CD4-positive, alpha-beta T cell treated with Interleukin-4 for 4 hours (primary cell): ENCODE results near the gene CLN5.

Experiments used
- DNase-seq: peaks from one replicate; pipeline ENCODE4 v3.0.0-alpha.2; 2020

Gene CLN5

DNA sequence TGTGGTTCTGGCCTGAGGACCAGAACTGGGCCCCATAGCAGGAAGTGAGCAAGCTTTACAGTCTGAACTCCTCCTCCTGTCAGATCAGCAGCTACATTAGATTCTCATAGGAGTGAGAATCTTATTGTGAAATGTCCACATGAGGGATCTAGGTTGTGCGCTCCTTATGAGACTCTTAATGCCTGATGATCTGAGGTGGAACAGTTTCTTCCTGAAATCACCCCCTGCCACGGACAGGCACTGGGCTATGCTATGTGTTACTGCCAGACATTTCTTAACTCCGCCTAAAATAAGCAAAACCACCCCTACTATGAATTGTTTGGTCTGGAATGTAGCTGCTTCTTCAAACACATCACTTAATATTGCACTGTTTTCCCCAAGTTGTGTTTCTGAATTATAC is 30.5 kb downstream of the CLN5 start:
- DNase-seq = no peak

DNA sequence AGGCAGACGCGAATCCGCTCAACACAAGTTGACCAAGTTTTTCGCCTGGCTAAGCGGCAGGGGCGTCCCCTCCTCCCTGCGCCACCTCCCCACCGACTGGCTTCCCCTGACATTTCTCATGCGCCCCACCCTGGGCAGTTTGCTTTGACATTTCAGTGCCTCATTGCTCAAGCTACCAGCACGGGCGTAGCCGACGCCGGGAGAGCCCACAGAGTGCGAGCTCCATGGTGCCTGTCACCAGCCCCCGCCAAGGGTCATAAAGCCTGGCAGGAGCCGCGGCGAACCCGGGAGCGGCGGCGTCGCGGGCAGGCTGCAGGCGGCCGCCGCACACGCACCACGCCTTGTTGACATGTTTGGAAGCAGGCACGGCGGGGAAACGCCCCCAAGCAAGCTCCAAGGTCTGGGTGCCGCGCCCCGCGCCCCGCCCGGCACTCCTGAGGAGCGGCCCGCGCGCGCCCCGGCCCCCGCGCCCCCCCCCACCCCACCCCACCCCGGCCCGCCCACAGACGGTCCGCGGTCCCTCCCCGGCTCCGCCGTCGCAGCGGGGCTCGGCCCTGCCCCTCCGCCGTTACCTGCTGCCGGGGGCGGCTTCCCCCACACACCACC is 34.5 kb downstream of the CLN5 start:
- DNase-seq = peak; percentile 83

DNA sequence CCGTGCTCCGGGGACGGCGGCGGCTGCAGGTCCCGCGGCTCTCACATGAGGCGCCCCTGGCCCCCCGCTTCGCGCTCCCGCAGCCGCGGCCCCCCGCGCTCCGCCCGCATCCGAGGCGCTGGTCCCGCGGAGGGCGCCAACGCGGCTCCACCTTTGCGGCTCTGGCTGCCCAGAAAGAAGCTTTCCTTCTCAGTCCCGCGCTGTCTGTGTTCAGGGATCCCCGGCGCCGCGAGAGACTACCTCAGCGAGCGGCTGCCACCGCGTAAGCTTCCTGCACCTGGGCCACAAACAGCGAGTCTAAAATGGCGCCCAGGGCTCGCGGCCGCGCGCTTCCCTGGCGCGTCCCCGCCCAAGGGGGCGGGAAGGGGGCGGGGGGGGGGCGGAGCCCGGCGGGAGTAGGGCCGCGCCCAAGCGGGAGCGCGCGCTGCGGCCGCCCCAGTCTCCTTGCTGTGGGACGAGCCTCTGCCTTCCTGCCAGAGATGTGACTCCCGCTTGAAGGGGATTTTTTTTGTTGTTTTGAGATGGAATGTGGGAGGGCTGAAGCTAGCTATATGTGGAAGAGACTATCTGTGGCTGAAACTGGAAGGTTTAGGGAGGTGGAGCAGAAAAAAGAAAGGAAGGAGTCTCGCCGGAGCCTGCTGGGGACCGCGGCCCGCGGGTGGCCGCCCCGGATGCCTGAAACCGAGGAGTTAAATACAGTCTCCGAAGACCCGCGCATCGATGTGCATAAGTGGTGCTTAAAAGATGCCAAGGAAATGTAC is 35.2 kb downstream of the CLN5 start, which contains the start of gene FBXL3:
Gene FBXL3, minus strand, starts transcription at position 299 of the 761 bp plus-strand sequence. CDS start 5,299 bp downstream, outside the sequence.
- peak; percentile 85 for DNase-seq

DNA sequence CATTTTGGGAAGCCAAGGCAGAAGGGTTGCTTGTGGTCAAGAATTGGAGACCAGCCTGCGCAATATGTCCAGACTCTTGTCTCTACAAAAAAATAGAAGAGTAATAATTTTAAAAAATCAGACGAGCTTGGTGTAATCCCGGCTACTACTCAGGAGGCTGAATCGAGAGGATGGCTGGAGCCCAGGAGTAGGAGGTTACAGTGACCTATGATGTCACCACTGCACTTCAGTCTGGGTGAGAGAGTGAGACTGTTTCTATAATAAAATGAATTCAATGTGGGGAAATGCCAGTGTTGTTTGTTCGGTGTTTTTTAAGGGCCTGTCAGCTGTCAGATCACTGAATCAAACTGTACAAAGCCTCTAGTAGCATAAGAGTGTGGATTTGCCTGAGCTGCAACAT is 36.3 kb downstream of the CLN5 start:
- DNase-seq = no peak

DNA sequence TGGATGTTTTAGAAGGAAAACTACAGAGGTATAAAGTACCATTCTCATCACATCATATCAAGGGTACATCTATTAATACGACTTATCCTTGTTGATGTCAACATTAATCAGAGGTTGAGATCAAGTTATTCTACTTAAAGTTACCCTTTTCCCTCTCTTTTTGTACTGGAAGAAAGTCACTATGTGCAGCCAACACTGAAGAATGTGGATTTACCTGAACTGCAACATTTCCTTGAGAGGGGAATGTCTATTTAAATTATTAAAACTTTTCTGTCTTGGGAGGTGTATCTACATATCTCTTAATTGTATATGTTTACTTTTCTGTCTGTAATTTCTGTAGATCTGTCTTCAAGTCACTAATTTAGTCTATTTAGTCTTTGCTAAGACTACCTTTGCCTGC is 37.6 kb downstream of the CLN5 start:
- DNase-seq = no peak

DNA sequence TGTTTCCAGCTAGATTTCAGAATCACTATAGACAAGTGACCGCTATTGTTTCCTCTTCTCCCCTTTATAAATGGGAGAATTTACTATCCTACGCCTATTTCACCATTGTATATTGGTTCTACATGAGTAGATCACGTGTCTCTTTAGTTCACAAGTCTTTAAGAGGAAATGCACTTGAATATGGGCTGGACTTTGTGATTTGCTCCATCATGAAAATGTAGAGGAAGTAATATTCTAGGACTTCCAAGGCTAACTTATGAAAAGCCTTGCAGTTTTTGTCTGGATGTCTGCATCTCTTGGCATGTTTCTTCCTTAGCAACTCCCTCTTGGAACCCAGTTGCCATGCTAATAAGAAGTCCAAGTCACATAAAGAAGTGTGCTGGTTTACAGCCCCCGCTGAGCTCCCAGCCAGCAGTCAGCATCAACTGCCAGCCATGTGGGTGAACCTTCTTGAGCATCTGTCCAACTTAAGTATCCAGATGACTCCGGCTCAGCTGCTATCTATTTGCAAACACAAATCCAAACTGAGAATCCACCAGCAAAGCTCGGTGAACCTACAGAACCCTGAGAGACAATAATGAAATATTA is 39.9 kb downstream of the CLN5 start:
- no peak for DNase-seq

DNA sequence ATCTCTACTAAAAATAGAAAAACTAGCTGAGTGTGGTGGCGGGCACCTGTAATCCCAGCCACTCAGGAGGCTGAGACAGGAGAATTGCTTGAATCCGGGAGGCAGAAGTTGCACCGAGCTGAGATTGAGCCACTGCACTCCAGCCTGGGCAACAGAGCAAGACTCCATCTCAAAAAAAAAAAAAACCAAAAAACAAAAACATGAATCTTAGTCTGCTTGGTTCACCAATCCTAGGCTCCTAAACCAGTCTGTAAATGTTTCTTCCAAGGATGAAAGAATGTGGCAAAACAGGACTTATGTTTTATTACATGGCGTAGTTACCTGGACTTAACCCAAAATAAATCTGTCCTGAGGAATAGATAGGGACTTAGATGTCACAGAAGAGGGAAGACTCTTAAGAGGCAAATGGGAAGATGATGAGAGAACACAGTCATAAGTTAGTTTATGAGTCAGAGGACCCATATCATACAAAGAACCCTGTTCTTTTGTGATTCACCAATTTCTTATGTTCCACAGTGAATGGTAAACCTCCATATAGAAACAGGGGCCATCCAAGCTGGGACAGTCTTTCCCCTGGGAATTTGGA is 41.9 kb downstream of the CLN5 start:
- no peak for DNase-seq

DNA sequence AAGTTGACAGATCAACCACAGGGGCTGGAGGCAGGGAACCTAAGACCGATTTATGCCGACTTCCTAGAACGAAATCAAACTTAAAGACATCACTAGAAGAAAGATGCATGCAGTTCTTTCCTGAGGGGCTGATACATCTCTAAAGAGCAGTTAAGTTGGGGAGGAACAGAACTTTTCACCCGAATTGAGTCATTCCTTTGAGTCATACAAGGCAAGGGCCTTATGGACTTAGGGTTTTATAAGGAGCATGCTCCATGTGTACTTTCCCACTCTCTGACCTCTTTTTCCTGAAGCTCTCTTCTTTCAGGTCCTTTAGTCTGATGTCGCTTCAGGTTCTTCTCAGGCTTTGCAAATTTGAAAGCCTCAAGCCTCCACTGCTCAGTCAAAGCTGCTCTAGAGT is 43.0 kb downstream of the CLN5 start:
- DNase-seq = no peak

DNA sequence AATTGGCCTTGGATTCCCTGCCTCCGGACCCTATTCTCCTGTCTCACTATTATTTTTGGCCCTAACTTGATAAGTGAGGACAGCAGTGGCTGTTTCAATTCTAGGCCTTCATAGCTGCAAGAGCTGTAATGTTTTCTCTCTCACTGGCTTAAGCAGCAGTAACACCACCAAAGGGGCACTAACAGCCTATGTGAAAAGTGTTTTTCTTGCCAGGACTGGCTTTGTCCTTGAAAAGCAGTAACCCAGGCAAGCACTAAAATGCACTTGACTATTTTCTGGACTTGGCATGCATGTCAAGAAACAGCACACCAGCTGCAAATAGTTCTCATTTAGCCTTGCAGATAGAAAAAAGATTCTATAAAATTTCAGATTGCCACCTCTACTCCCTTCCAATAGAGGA is 44.4 kb downstream of the CLN5 start:
- DNase-seq = no peak

DNA sequence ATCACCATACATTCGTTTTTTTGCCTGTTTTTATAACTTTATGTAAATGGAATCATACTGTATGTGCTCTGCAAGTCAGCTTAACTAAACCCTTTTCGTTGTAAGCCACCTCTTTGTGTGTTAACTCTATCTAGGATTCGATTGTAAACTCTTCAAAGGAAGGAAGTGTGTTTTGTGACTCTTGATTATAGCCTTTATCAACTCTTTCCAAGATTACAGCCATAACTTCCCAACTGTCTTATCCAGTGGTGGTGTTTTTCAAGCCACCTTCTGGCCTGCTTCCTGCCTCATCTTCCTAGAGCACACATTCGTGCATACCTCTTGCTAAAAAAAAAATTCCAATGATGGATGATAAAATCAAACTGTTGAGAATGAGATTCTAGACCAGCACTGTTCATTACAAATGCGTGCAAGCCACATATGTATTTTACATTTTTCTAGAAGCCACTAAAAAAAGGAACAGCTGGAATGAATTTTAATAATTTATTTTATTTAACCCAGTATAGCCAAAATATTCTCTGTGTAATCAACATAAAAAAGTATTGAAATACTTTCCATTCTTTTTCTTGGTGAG is 47.1 kb downstream of the CLN5 start:
- DNase-seq = no peak

DNA sequence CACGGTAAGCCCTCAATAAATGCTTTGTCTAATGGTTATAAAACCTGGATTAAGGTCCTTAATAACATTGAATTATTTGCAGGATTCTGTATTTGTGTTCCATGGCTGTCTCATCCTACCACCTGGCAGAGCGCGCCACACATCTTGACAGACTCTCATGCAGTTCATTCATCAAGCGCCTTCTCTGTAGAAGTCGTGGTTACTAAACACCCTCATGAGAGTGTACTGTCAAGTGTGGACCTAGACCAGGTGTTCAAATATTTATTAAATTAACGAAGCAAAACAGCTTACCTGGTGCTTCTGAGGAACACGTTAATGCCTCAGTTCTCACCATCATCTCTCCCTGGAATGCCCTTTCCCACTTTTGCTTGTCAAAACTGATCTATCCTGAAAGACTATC is 48.2 kb downstream of the CLN5 start:
- DNase-seq = no peak

DNA sequence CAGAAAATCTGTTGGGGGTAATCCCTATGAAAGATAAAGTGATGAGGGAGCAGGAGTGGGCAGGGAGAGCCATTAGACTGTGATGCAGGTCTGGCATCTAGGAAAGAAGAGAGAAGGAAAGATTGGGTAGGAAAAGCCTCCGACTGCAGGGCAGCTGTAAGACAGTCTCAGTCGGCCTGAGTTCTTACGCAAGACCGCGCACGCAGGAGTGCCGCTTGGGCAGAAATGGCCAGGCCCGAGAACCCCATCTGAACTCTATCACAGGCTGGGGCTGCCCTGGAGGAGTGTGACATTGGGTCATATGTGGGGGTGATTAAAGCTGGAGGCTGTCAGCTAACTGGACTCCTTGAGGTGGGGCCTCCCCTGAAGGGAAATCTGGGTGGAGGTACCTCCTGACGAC is 49.0 kb downstream of the CLN5 start:
- no peak for DNase-seq

DNA sequence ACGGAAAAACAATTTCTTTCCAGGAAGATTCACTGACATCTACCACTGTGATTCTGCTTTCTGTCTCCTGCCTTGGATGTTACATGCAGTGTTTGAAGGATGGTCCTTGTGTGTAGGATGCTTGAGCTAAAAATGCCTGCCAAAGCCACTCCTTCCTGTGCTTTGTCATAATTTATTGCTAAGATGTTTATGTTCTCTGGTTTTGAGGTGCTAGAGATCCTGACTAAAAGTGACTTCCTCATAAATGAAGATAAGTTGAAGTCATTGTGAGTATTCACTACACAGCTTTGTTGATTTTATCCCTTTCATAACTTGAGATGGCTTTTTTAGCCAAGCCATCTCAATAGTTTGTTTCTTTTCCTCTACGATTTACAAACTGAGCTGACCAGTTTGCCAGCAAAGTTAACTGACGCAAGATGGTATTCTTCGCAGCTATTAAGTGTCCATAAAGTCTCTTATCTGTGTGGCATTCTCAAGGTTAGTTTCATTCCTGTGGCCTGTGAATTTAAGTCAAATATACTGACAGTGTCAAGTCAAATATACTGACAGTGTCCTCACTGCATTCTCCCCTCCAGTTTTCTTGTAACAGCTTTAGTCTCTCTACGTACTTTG is 50.8 kb downstream of the CLN5 start:
- DNase-seq = no peak

DNA sequence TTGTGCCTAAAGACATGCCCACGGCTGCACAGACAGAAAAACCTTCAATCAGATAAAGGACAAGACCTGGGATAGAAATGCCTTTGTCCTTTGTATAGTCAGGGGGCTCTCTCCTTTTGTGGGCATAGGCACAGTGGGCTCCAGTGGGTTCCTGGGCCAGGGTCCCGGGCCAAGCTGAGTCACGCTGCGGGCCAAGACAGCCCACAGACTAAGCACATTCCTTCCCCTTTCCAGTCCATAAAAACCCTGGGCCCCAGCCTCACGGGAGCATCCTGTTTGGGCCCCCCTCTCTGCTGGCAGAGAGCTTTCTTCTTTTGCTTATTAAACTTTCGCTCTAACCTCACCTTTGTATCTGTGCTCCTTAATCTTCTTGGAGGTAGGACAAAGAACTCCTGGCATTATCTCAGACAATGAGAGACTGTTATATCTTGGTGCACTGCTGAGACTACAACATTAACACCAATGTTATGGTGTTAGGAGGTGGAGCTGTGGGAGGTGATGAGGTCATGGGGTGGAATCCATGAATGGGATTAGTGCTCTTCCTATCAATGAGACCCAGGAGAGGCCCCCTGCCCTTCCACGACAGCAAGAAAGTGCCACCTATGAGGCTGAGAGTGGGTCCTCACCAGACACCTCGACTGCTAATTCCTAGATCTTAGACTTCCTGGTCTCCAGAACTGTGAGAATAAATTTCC is 55.9 kb downstream of the CLN5 start:
- DNase-seq = no peak

DNA sequence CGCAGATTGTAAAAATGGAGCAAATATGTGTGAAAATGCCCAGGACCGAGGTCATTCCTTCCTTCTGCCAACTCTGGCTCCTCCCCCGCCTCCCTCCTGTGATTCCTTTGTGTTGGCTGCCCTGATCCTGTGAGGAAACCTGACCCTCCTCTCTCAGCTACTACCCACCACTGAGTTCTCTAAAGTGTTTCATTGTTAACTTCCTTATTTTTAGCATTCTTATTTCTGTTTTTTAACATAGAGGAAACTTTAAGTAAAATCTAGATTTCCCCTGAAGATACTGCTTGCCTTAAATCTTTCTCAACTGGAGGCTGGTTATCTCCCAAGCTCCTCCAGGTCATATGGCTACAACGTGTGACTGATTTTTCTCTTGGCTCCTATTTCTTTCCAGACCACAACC is 56.8 kb downstream of the CLN5 start:
- no peak for DNase-seq

DNA sequence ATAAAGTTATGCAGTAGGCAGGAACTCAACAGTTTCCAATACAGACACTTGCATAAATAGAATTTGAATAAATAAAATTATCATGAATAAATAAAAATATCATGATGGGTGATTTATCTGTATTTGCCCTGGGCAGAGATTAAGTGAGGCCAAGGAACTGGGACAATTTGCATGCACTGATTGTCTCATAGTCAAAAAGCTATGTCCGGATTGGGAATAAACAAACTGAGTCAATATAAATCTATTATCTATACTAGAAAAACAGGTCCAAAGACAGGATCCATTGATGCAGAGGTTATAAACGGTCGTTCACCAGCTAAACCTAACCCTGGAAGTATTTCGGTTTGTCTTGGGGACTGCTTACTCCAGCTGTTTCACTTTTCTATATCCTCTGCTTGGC is 61.3 kb downstream of the CLN5 start:
- DNase-seq = no peak
